Loucy (cell line): ENCODE results near the gene MITF.

Experiments used
- H2AFZ ChIP-seq: fragments of 200-600 bp; sonication (generic); 2 replicates; pipeline ENCODE4 v1.6.0; 2016; ENCODE audit warnings: antibody characterized with exemption, mild to moderate bottlenecking, low read length, moderate library complexity
- H3F3A ChIP-seq: fragments of 200-600 bp; 2 replicates; pipeline ENCODE4 v1.6.0; 2016; ENCODE audit warnings: antibody characterized with exemption, low read depth, mild to moderate bottlenecking
- H3K27me3 ChIP-seq: fragments of 200-600 bp; sonication (generic); 2 replicates; pipeline ENCODE4 v1.6.1; 2014; ENCODE audit warnings: low read length, mild to moderate bottlenecking; ENCODE audit not compliant: insufficient read depth, poor library complexity, severe bottlenecking
- H3K36me3 ChIP-seq: fragments of 200-600 bp; sonication (generic); 2 replicates; pipeline ENCODE4 v1.6.1; 2016; ENCODE audit warnings: low read length; ENCODE audit not compliant: insufficient read depth
- H3K4me1 ChIP-seq: fragments of 200-600 bp; sonication (generic); 2 replicates; pipeline ENCODE4 v1.5.1; 2014; ENCODE audit warnings: low read length, mild to moderate bottlenecking; ENCODE audit not compliant: insufficient read depth, poor library complexity, severe bottlenecking
- H3K4me2 ChIP-seq: fragments of 200-600 bp; sonication (generic); 2 replicates; pipeline ENCODE4 v1.6.0; 2014; ENCODE audit warnings: antibody characterized with exemption, low read length, low read depth, mild to moderate bottlenecking; ENCODE audit not compliant: poor library complexity, severe bottlenecking
- H3K4me3 ChIP-seq: fragments of 200-600 bp; sonication (generic); 2 replicates; pipeline ENCODE4 v1.5.1; 2014; ENCODE audit warnings: low read length, mild to moderate bottlenecking, mixed read lengths; ENCODE audit not compliant: poor library complexity, severe bottlenecking
- H3K79me2 ChIP-seq: fragments of 200-600 bp; sonication (generic); 2 replicates; pipeline ENCODE4 v1.6.1; 2014; ENCODE audit warnings: low read length; ENCODE audit not compliant: insufficient read depth
- H3K9ac ChIP-seq: fragments of 200-600 bp; sonication (generic); 2 replicates; pipeline ENCODE4 v1.6.0; 2014; ENCODE audit warnings: mild to moderate bottlenecking, low read depth, low read length, moderate library complexity; ENCODE audit not compliant: poor library complexity, severe bottlenecking
- H3K9me2 ChIP-seq: fragments of 200-600 bp; sonication (generic); replicated peaks from 2 replicates; pipeline ENCODE4 v1.6.1; 2016; ENCODE audit warnings: low read depth, low read length, mixed read lengths
- H3K9me3 ChIP-seq: fragments of 200-600 bp; sonication (generic); 2 replicates; pipeline ENCODE4 v1.6.1; 2014; ENCODE audit warnings: mild to moderate bottlenecking, antibody characterized with exemption, low read length, low read depth; ENCODE audit not compliant: insufficient read depth
- H4K20me1 ChIP-seq: fragments of 200-600 bp; sonication (generic); 2 replicates; pipeline ENCODE4 v1.6.0; 2014; ENCODE audit warnings: antibody characterized with exemption, low read length, mild to moderate bottlenecking; ENCODE audit not compliant: insufficient read depth, poor library complexity, severe bottlenecking
- CTCF ChIP-seq: fragments of 200-600 bp; sonication (generic); conservative IDR thresholded peaks from 2 replicates; pipeline ENCODE4 v1.5.1; 2014; ENCODE audit warnings: mild to moderate bottlenecking, antibody characterized with exemption, low read length
- EZH2phosphoT487 ChIP-seq: fragments of 200-600 bp; IDR thresholded peaks from 2 replicates; pipeline ENCODE4 v1.6.1; 2018; ENCODE audit warnings: antibody characterized with exemption, mild to moderate bottlenecking, moderate library complexity, borderline replicate concordance

Gene MITF

GRCh38 chr3:69767571-69767970 lies 28.3 kb downstream of the MITF start:
- H3K4me2 ChIP-seq = no peak overlapping the region
- H4K20me1 ChIP-seq = no peaks in the 10 kb centered on the region
- TF ChIP-seq EZH2phosphoT487 (no peak), CTCF (no peak)
- H3K36me3 ChIP-seq = no peaks in the 10 kb centered on the region
- H3K9ac ChIP-seq = no peak overlapping the region
- H3K27me3 ChIP-seq = no peaks in the 10 kb centered on the region
- H3K4me3 ChIP-seq = no peak overlapping the region
- H3K9me2 ChIP-seq = no peaks in the 10 kb centered on the region
- no peaks in the 10 kb centered on the region for H3K9me3 ChIP-seq
- H3F3A ChIP-seq = no peaks in the 10 kb centered on the region
- H3K4me1 ChIP-seq = no peaks in the 10 kb centered on the region
- no peak overlapping the region for H2AFZ ChIP-seq
- H3K79me2 ChIP-seq = no peaks in the 10 kb centered on the region

- Histone ChIP-seq H3K79me2 (no peaks in the 10 kb centered on the region), H3F3A (no peaks in the 10 kb centered on the region), H4K20me1 (no peaks in the 10 kb centered on the region), H3K4me3 (no peak overlapping the region), H2AFZ (no peak overlapping the region), H3K9me3 (no peaks in the 10 kb centered on the region), H3K4me1 (no peaks in the 10 kb centered on the region), H3K36me3 (no peaks in the 10 kb centered on the region), H3K9me2 (no peaks in the 10 kb centered on the region), H3K27me3 (no peaks in the 10 kb centered on the region), H3K9ac (no peak overlapping the region), H3K4me2 (no peak overlapping the region)
- TF ChIP-seq EZH2phosphoT487 (no peak), CTCF (no peak)
Observed at GRCh38 chr3:69768438-69768837, 29.2 kb downstream of the MITF start.

GRCh38 chr3:69770219-69770618 lies 31.0 kb downstream of the MITF start:
- Histone ChIP-seq H3K4me3 (no peak overlapping the region), H3F3A (no peaks in the 10 kb centered on the region), H4K20me1 (no peaks in the 10 kb centered on the region), H3K27me3 (no peaks in the 10 kb centered on the region), H3K4me2 (no peak overlapping the region), H3K4me1 (no peaks in the 10 kb centered on the region), H2AFZ (no peak overlapping the region), H3K9me2 (no peaks in the 10 kb centered on the region), H3K79me2 (no peaks in the 10 kb centered on the region), H3K9ac (no peak overlapping the region), H3K36me3 (no peaks in the 10 kb centered on the region), H3K9me3 (no peaks in the 10 kb centered on the region)
- no peak for TF ChIP-seq EZH2phosphoT487
- TF ChIP-seq CTCF = no peak
